ENCODE results near the gene PTPRD. TPM values are rescaled to one million over a fixed set of nuclear protein-coding genes. Genes with fewer than 3 reads are reported as not detected.

Gene PTPRD
- total RNA-seq, 4 donors from 2014 or later = 19.6 to 78.9 (median 45.6) TPM

GRCh38 chr9:9615086-9615485, 997.7 kb downstream of the PTPRD start:
- Histone ChIP-seq H3K27me3 (no peaks in the 10 kb centered on the region), H3K9me3 (no peaks in the 10 kb centered on the region), H3K4me1 (peaks cover 8 to 13% of the 10 kb centered on the region in 2 donors), H3K27ac (no peak overlapping the region), H3K4me3 (replicated peaks in 1 of 3) (no peak overlapping the region), H3K36me3 (no peaks in the 10 kb centered on the region)
- intact Hi-C loops (cut with DNase I) = no loop called here
- DNase-seq = peak; percentile 5 to 30
- WGBS, 2 donors = 81 to 85% methylated on average over 5 of the region's 5 CpGs
- no peak for TF ChIP-seq POLR2A (IDR thresholded peaks at IDR 0.05)
- TF ChIP-seq CTCF (IDR thresholded peaks at IDR 0.05) = no peak

- H3K4me3 ChIP-seq (replicated peaks in 1 of 3) = no peak overlapping the region
- H3K4me1 ChIP-seq = peaks cover 8 to 13% of the 10 kb centered on the region in 2 donors
- TF ChIP-seq CTCF (IDR thresholded peaks at IDR 0.05) = no peak
- TF ChIP-seq POLR2A (IDR thresholded peaks at IDR 0.05) = no peak
- 84 to 89% methylated on average over 2 of the region's 2 CpGs for WGBS, 2 donors
- intact Hi-C loops (cut with DNase I) = no loop called here
- no peak for DNase-seq
- H3K27ac ChIP-seq = no peak overlapping the region
- no peaks in the 10 kb centered on the region for H3K9me3 ChIP-seq
- no peaks in the 10 kb centered on the region for H3K27me3 ChIP-seq
- no peaks in the 10 kb centered on the region for H3K36me3 ChIP-seq
Observed at GRCh38 chr9:9614607-9615006, 998.2 kb downstream of the PTPRD start.

GRCh38 chr9:9612755-9613154, 1000.0 kb downstream of the PTPRD start:
- TF ChIP-seq POLR2A (IDR thresholded peaks at IDR 0.05) (no peak), CTCF (IDR thresholded peaks at IDR 0.05) (no peak)
- DNase-seq = no peak
- WGBS, 2 donors = 93 to 94% methylated on average over 2 of the region's 2 CpGs
- no peak overlapping the region for H3K27ac ChIP-seq
- intact Hi-C loops (cut with DNase I) = no loop called here
- no peaks in the 10 kb centered on the region for H3K36me3 ChIP-seq
- no peak overlapping the region for H3K4me3 ChIP-seq (replicated peaks in 1 of 3)
- no peaks in the 10 kb centered on the region for H3K9me3 ChIP-seq
- H3K27me3 ChIP-seq = no peaks in the 10 kb centered on the region
- H3K4me1 ChIP-seq = peaks cover 0 to 4% of the 10 kb centered on the region in 2 donors

GRCh38 chr9:9612270-9612669, 1000.5 kb downstream of the PTPRD start:
- DNase-seq = no peak
- no peaks in the 10 kb centered on the region for H3K27me3 ChIP-seq
- TF ChIP-seq POLR2A (IDR thresholded peaks at IDR 0.05) (no peak), CTCF (IDR thresholded peaks at IDR 0.05) (no peak)

GRCh38 chr9:9605681-9606080, 1007.1 kb downstream of the PTPRD start:
- Histone ChIP-seq H3K9me3 (no peaks in the 10 kb centered on the region), H3K4me1 (no peaks in the 10 kb centered on the region), H3K36me3 (no peaks in the 10 kb centered on the region), H3K4me3 (replicated peaks in 1 of 3) (no peak overlapping the region), H3K27me3 (no peaks in the 10 kb centered on the region), H3K27ac (no peak overlapping the region)
- WGBS, 2 donors = 86 to 87% methylated on average over 4 of the region's 4 CpGs
- TF ChIP-seq CTCF (IDR thresholded peaks at IDR 0.05) (no peak), POLR2A (IDR thresholded peaks at IDR 0.05) (no peak)
- no peak for DNase-seq
- intact Hi-C loops (cut with DNase I) = no loop called here

More at GRCh38 chr9:9612270-9612669, 1000.5 kb downstream of the PTPRD start:
- intact Hi-C loops (cut with DNase I) = no loop called here
- Histone ChIP-seq H3K9me3 (no peaks in the 10 kb centered on the region), H3K4me3 (replicated peaks in 1 of 3) (no peak overlapping the region), H3K36me3 (no peaks in the 10 kb centered on the region), H3K4me1 (peaks cover 0 to 4% of the 10 kb centered on the region in 2 donors), H3K27ac (no peak overlapping the region)
- 53 to 63% methylated on average over 3 of the region's 3 CpGs for WGBS, 2 donors

Measured in thyroid gland (tissue), 4 donors.